WTC11 (cell line): ENCODE results near the gene RAB34. TPM values are rescaled to one million over a fixed set of nuclear protein-coding genes. Genes with fewer than 3 reads are reported as not detected.

Experiments used
- ATAC-seq: fragments of 200-7000 bp; cut with Tn5 transposase; 2 replicates; pipeline ENCODE4 v1.10.0; 2021; ENCODE audit warnings: mild to moderate bottlenecking, moderate library complexity
- CTCF ChIA-PET: fragments of 300-600 bp; sonication (Branson Sonifier 250); formaldehyde crosslinking; loops from one replicate; lab custom pipeline; 2021; ENCODE audit warnings: antibody characterized with exemption; lab: Charles Lee
- POLR2A ChIA-PET: fragments of 350-600 bp; sonication (Branson Sonifier 250); formaldehyde crosslinking; loops from one replicate; lab custom pipeline; 2021; ENCODE audit warnings: antibody characterized with exemption; lab: Charles Lee
- DNase-seq: peaks from one replicate; pipeline ENCODE4 v3.0.0; 2021; ENCODE audit warnings: low spot score
- H3K27ac Mint-ChIP-seq: 2 replicates; pipeline ENCODE4 v1.8.0; 2021; ENCODE audit warnings: mixed read lengths
- H3K27me3 Mint-ChIP-seq: 2 replicates; pipeline ENCODE4 v1.8.0; 2021; ENCODE audit warnings: low read depth, mild to moderate bottlenecking, moderate library complexity, mixed read lengths
- H3K36me3 Mint-ChIP-seq: 2 replicates; pipeline ENCODE4 v1.8.0; 2021; ENCODE audit warnings: mixed read lengths
- H3K4me1 Mint-ChIP-seq: 2 replicates; pipeline ENCODE4 v1.8.0; 2022; ENCODE audit warnings: mixed read lengths
- H3K4me3 Mint-ChIP-seq: 2 replicates; pipeline ENCODE4 v1.8.0; 2021; ENCODE audit warnings: mild to moderate bottlenecking, moderate library complexity, mixed read lengths
- H3K9me3 Mint-ChIP-seq: 2 replicates; pipeline ENCODE4 v1.8.0; 2021; ENCODE audit warnings: mixed read lengths
- ARID4B ChIP-seq: sonication (generic); formaldehyde crosslinking; IDR thresholded peaks from 2 replicates; pipeline ENCODE4 v1.8.0; 2023; ENCODE audit warnings: missing genetic modification reagents, mild to moderate bottlenecking, borderline replicate concordance
- ATF1 ChIP-seq: sonication (generic); formaldehyde crosslinking; IDR thresholded peaks from 2 replicates; pipeline ENCODE4 v1.8.1; 2023; ENCODE audit warnings: mild to moderate bottlenecking, moderate library complexity, missing genetic modification reagents
- CDX4 ChIP-seq: fragments of 250-450 bp; sonication (Bioruptor Pico); IDR thresholded peaks from 2 replicates; pipeline ENCODE4 v1.9.0; 2021; ENCODE audit warnings: moderate library complexity, mild to moderate bottlenecking, inconsistent platforms, borderline replicate concordance
- CREB1 ChIP-seq: sonication (generic); formaldehyde crosslinking; IDR thresholded peaks from 2 replicates; pipeline ENCODE4 v1.8.0; 2023; ENCODE audit warnings: mild to moderate bottlenecking, missing genetic modification reagents
- ELF4 ChIP-seq: sonication (generic); formaldehyde crosslinking; IDR thresholded peaks from 2 replicates; pipeline ENCODE4 v1.8.1; 2022; ENCODE audit warnings: low read depth, mild to moderate bottlenecking, moderate library complexity, missing genetic modification reagents
- ERG ChIP-seq: fragments of 250-450 bp; sonication (Bioruptor Pico); IDR thresholded peaks from 2 replicates; pipeline ENCODE4 v1.8.0; 2021; ENCODE audit warnings: mild to moderate bottlenecking
- GABPB1 ChIP-seq: sonication (generic); formaldehyde crosslinking; IDR thresholded peaks from 2 replicates; pipeline ENCODE4 v1.8.1; 2023; ENCODE audit warnings: mild to moderate bottlenecking, missing genetic modification reagents
- HMGA2 ChIP-seq: fragments of 250-450 bp; sonication (Bioruptor Pico); IDR thresholded peaks from 2 replicates; pipeline ENCODE4 v1.4.0; 2021; ENCODE audit warnings: mild to moderate bottlenecking, moderate library complexity
- JAZF1 ChIP-seq: fragments of 250-450 bp; sonication (Bioruptor Pico); IDR thresholded peaks from 2 replicates; pipeline ENCODE4 v1.9.0; 2021; ENCODE audit warnings: moderate library complexity, mild to moderate bottlenecking, inconsistent platforms
- NR1H2 ChIP-seq: sonication (generic); formaldehyde crosslinking; IDR thresholded peaks from 2 replicates; pipeline ENCODE4 v1.9.0; 2021; ENCODE audit warnings: mild to moderate bottlenecking, moderate library complexity, missing genetic modification reagents
- USF1 ChIP-seq: sonication (generic); formaldehyde crosslinking; IDR thresholded peaks from 2 replicates; pipeline ENCODE4 v1.8.0; 2022; ENCODE audit warnings: mild to moderate bottlenecking, missing genetic modification reagents
- ZMAT4 ChIP-seq: fragments of 250-450 bp; sonication (Bioruptor Pico); IDR thresholded peaks from 2 replicates; pipeline ENCODE4 v1.9.0; 2021; ENCODE audit warnings: mild to moderate bottlenecking
- ZNF232 ChIP-seq: sonication (generic); formaldehyde crosslinking; IDR thresholded peaks from 2 replicates; pipeline ENCODE4 v1.8.0; 2022; ENCODE audit warnings: mild to moderate bottlenecking, missing genetic modification reagents
- ZNF512 ChIP-seq: sonication (generic); formaldehyde crosslinking; IDR thresholded peaks from 2 replicates; pipeline ENCODE4 v1.8.1; 2022; ENCODE audit warnings: missing genetic modification reagents, borderline replicate concordance
- ZNF671 ChIP-seq: fragments of 250-450 bp; sonication (Bioruptor Pico); IDR thresholded peaks from 2 replicates; pipeline ENCODE4 v1.8.0; 2021; ENCODE audit warnings: mild to moderate bottlenecking
- total RNA-seq: library from RNA; stranded (reverse); gene quantifications from 3 replicates; pipeline ENCODE4 v1.2.3, GENCODE V29; 2021
- TF ChIP-seq, protein P1 (sequence below): sonication (generic); formaldehyde crosslinking; IDR thresholded peaks from 2 replicates; pipeline ENCODE4 v1.8.0; 2023; ENCODE audit warnings: mild to moderate bottlenecking, missing genetic modification reagents
- TF ChIP-seq, protein P2 (sequence below): sonication (generic); formaldehyde crosslinking; IDR thresholded peaks from 2 replicates; pipeline ENCODE4 v1.8.1; 2022; ENCODE audit warnings: mild to moderate bottlenecking, moderate library complexity, missing genetic modification reagents

The RAB34 gene
- total RNA-seq, 1 experiment from 2014 or later: 181 TPM

DNA sequence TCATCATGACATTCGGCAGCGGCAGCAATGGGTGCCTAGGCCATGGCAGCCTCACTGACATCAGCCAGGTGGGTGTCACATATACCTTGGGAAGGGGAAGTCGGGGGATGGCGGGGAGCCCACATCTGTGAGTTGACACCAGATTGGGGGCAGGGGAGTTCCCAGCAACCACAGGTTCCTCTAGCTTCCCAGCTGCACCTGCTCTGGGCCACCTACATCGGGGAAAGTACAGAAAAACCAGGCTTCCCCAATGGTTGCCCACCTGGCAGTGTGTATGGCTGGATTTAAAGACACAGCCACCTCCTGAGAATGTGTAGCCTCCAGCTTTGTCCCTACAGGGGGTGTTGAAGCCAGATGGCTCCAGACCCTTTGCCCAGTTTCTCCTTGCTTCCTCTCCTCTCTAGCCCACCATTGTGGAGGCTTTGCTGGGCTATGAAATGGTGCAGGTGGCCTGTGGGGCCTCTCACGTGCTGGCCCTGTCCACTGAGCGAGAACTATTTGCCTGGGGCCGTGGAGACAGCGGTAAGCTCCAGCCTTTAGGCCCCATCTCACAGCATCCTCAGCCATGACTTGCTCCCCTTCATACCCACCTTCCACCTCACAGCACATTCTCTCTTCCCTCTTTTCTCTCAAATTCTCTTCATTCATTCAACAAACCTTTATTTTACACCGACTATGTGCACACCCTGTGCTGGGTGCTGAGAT is 21.2 kb upstream of the RAB34 start (continued):
- no peak for TF ChIP-seq ATF1 (CRISPR knock-in tag)
- no peak for TF ChIP-seq HMGA2 (CRISPR knock-in tag)
- TF ChIP-seq ZNF512 (CRISPR knock-in tag): no peak
- TF ChIP-seq ERG (CRISPR knock-in tag): no peak

DNA sequence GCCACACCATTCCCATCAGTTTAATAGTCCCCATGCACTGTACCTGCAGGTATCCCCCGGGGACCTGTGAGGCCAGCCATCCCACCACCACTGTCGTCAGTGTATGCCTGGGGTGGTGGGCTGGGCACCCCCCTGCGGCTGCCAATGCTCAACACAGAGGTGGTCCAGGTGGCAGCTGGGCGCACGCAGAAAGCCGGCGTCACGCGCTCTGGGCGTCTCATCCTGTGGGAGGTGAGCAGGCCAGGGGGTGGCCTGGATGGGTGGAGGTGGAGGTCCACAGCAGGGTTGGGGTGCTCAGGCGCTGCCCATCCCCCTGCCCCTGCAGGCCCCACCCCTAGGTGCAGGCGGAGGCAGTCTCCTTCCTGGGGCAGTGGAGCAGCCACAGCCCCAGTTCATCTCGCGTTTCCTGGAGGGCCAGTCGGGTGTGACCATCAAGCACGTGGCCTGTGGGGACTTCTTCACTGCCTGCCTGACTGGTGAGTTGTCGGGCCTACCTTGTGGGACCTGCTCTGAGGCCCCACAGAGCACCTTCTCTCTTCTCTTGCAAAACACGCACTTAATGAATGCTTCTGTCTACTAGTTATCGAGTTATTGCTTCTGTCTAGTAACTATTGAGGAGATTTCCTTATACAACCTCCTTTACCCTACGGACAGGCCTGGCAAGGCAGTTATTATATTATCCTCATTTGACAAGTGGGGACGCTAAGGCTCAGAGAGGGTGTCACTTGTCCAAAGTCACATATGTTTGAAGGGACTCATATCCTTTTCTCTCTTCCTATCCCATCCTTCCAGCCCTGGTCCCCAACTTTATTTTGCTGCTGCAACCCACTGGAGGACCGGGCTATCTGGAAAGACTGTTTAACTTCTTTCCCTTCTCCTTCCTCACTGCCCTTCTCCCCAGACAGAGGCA is 20.4 kb upstream of the RAB34 start:
- H3K9me3 Mint-ChIP-seq: no peaks in the 10 kb centered on the region
- H3K36me3 Mint-ChIP-seq: peaks cover 22% of the 10 kb centered on the region
- no peak for TF ChIP-seq ARID4B (CRISPR knock-in tag)
- no peak for TF ChIP-seq USF1 (CRISPR knock-in tag)
- TF ChIP-seq GABPB1 (CRISPR knock-in tag): no peak
- TF ChIP-seq ELF4 (CRISPR knock-in tag): no peak
- TF ChIP-seq HMGA2 (CRISPR knock-in tag): no peak
- CTCF ChIA-PET: interaction anchor here (0.7 kb wide), 1 partner anchor 111 kb away, joined by 3 read pairs; no protein-coding TSS in a partner anchor
- peaks cover 12% of the 10 kb centered on the region for H3K4me1 Mint-ChIP-seq
- H3K27ac Mint-ChIP-seq: no peak overlapping the region
- no peak overlapping the region for H3K4me3 Mint-ChIP-seq
- POLR2A ChIA-PET: interaction anchor here (0.8 to 1.0 kb wide), 2 partner anchors 12 to 27 kb away, joined by 3 to 4 read pairs; partner anchors contain the start of genes PROCA1 and TLCD1
- ATAC-seq (no peak), DNase-seq (no peak)
- H3K27me3 Mint-ChIP-seq: no peaks in the 10 kb centered on the region

- Mint-ChIP-seq H3K36me3 (peaks cover 22% of the 10 kb centered on the region), H3K27ac (no peak overlapping the region), H3K4me1 (peaks cover 6% of the 10 kb centered on the region), H3K4me3 (no peak overlapping the region), H3K9me3 (no peaks in the 10 kb centered on the region), H3K27me3 (no peaks in the 10 kb centered on the region)
- DNase-seq (no peak), ATAC-seq (no peak)
- ChIA-PET POLR2A (interaction anchor here (1.0 kb wide), 1 partner anchor 26 kb away, joined by 4 read pairs; the partner anchor contains the start of gene PROCA1), CTCF (no interaction called here)
- TF ChIP-seq ELF4 (CRISPR knock-in tag): no peak
- TF ChIP-seq CDX4: no peak
- TF ChIP-seq, protein P1, sequence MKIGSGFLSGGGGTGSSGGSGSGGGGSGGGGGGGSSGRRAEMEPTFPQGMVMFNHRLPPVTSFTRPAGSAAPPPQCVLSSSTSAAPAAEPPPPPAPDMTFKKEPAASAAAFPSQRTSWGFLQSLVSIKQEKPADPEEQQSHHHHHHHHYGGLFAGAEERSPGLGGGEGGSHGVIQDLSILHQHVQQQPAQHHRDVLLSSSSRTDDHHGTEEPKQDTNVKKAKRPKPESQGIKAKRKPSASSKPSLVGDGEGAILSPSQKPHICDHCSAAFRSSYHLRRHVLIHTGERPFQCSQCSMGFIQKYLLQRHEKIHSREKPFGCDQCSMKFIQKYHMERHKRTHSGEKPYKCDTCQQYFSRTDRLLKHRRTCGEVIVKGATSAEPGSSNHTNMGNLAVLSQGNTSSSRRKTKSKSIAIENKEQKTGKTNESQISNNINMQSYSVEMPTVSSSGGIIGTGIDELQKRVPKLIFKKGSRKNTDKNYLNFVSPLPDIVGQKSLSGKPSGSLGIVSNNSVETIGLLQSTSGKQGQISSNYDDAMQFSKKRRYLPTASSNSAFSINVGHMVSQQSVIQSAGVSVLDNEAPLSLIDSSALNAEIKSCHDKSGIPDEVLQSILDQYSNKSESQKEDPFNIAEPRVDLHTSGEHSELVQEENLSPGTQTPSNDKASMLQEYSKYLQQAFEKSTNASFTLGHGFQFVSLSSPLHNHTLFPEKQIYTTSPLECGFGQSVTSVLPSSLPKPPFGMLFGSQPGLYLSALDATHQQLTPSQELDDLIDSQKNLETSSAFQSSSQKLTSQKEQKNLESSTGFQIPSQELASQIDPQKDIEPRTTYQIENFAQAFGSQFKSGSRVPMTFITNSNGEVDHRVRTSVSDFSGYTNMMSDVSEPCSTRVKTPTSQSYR (CRISPR knock-in tag): no peak
- no peak for TF ChIP-seq ZMAT4 (CRISPR knock-in tag)
- TF ChIP-seq, protein P2, sequence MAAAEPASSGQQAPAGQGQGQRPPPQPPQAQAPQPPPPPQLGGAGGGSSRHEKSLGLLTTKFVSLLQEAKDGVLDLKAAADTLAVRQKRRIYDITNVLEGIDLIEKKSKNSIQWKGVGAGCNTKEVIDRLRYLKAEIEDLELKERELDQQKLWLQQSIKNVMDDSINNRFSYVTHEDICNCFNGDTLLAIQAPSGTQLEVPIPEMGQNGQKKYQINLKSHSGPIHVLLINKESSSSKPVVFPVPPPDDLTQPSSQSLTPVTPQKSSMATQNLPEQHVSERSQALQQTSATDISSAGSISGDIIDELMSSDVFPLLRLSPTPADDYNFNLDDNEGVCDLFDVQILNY (CRISPR knock-in tag): no peak
- TF ChIP-seq NR1H2 (CRISPR knock-in tag): no peak
- TF ChIP-seq ZNF671 (CRISPR knock-in tag): no peak
- no peak for TF ChIP-seq JAZF1 (CRISPR knock-in tag)
- no peak for TF ChIP-seq ZNF232 (CRISPR knock-in tag)
- no peak for TF ChIP-seq CREB1 (CRISPR knock-in tag)
These were observed 19.6 kb upstream of the RAB34 start for GRCh38 chr17:28737316-28737715.
